PFSK-1 (cell line): ENCODE measurements around the gene ZNF746.

Experiments used
- POLR2AphosphoS5 ChIP-seq: IDR thresholded peaks from 2 replicates; pipeline ENCODE4 v1.6.1; 2012; ENCODE audit warnings: low read depth, mild to moderate bottlenecking, control low read depth, low read length, moderate library complexity
- TAF1 ChIP-seq: IDR thresholded peaks from 2 replicates; pipeline ENCODE4 v1.6.1; 2012; ENCODE audit warnings: low read length, control low read depth, borderline replicate concordance; ENCODE audit not compliant: insufficient read depth

DNA sequence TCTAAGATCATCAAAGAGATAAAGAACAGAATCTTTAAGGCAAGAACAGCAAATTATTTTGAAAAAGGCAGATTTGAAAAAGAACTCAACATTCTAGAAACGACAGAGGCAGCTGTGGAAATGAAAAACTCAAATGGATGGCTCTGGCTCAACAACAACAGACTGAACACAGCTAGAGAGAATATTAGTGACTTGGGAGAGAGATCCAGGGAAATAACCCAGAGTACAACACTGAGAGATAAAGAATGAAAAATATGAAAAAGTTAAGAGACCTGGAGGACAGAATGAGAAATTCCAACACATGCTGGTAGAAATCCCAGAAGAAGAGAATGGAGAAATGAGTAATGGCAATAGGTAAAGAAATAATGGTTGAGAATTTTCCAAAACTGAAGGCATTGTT, 18.9 kb downstream of the ZNF746 start:
- TF ChIP-seq POLR2AphosphoS5 (no peak), TAF1 (no peak)
